ENCODE measurements around the gene RNF13. TPM values are rescaled to one million over a fixed set of nuclear protein-coding genes. Genes with fewer than 3 reads are reported as not detected.
"Not testable (repeated sequence)": the region's sequence is repeated elsewhere in the genome, so short reads cannot be mapped to it uniquely, and the experiment has no call there.

Gene RNF13
- total and polyA plus RNA-seq, 4 experiments from 2014 or later: 63.3 to 136 (median 98.7) TPM

DNA sequence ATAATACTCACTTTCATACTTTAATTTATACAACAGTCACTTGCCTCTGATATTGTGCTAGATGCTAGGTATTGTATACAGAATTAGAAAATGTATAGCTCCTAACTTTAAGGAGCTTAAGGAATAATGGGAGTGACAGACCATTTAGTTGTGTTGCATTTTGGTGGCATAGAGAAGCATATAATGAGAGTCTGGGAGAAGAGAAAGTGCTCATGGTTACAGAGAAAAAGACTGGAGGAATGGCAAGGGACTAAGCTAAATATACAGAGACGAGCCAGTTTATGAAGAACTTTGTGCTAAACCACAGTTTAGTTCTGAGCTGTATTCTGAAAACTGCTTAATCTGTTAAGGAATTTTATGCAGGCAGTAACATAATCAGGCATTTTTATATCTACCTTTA lies 6.4 kb downstream of the RNF13 start:
- Histone ChIP-seq H3K27me3 (ENCODE audit: insufficient read depth, low read length) (no peaks in the 10 kb centered on the region), H3K4me1 (ENCODE audit: insufficient read depth, low read length) (peaks cover 50% of the 10 kb centered on the region), H3K4me3 (ENCODE audit: low read length in 2 of 2) (no peak overlapping the region), H3K27ac (ENCODE audit: low read depth, low read length) (no peak overlapping the region), H3K9me3 (ENCODE audit: control insufficient read depth in 1 of 2, low read length in 2 of 2) (no peaks in the 10 kb centered on the region), H3K36me3 (ENCODE audit: insufficient read depth, low read length) (no peaks in the 10 kb centered on the region)
- ChIA-PET POLR2A (ENCODE audit: partially characterized antibody) (no interaction called here), CTCF (ENCODE audit: partially characterized antibody) (interaction anchor here (1.1 to 9.5 kb wide), 2 partner anchors 11 to 53 kb away, joined by 4 to 81 read pairs; no protein-coding TSS in a partner anchor)
- peak overlapping the region in 1 of 8 donors; percentile 1 for H3K4me3 Mint-ChIP-seq
- intact Hi-C loops (cut with micrococcal nuclease): loop anchor here (10.0 kb wide), 1 partner anchor 785 kb away; the partner anchor contains the start of gene SELENOT
- H3K4me1 Mint-ChIP-seq: peaks cover 48 to 89% (median 67%) of the 10 kb centered on the region in 4 donors
- H3K27ac Mint-ChIP-seq: no peak overlapping the region
- H3K27me3 Mint-ChIP-seq: no peaks in the 10 kb centered on the region
- no peak for DNase-seq
- H3K9me3 Mint-ChIP-seq: peaks cover 0 to 3% (median 0%) of the 10 kb centered on the region in 8 donors
- peaks cover 2 to 9% of the 10 kb centered on the region in 2 donors for H3K36me3 Mint-ChIP-seq

DNA sequence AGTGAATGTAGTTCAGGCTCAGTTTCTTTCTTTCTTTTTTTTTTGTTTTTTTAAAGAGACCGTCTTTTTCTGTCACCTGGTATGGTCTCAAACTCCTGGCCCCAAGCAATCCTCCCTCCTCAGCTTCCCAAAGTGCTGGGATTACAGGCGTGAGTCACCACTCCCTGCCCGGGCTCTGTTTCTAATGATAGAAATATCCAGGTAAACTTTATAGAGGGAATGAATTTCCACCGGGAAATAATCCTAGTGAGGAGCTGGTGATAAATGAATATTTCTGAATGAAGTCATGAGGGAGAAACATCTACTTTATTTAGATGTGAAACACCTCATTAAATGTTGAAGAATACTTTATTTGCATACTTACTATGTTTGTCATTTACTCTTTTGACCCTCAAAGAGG lies 7.2 kb downstream of the RNF13 start:
- no peak overlapping the region for H3K4me3 Mint-ChIP-seq
- no peak for DNase-seq
- ChIA-PET CTCF (ENCODE audit: partially characterized antibody) (interaction anchor here (9.5 kb wide), 1 partner anchor 12 kb away, joined by 81 read pairs; no protein-coding TSS in a partner anchor), POLR2A (ENCODE audit: partially characterized antibody) (no interaction called here)
- no peaks in the 10 kb centered on the region for H3K27me3 Mint-ChIP-seq
- Histone ChIP-seq H3K27ac (ENCODE audit: low read depth, low read length) (no peak overlapping the region), H3K27me3 (ENCODE audit: insufficient read depth, low read length) (no peaks in the 10 kb centered on the region), H3K4me1 (ENCODE audit: insufficient read depth, low read length) (peaks cover 42% of the 10 kb centered on the region), H3K36me3 (ENCODE audit: insufficient read depth, low read length) (no peaks in the 10 kb centered on the region), H3K9me3 (ENCODE audit: control insufficient read depth in 1 of 2, low read length in 2 of 2) (no peaks in the 10 kb centered on the region), H3K4me3 (ENCODE audit: low read length in 2 of 2) (no peak overlapping the region)
- H3K9me3 Mint-ChIP-seq: peaks cover 0 to 3% (median 0%) of the 10 kb centered on the region in 8 donors
- no peak overlapping the region for H3K27ac Mint-ChIP-seq
- H3K4me1 Mint-ChIP-seq: peaks cover 43 to 82% (median 61%) of the 10 kb centered on the region in 4 donors
- intact Hi-C loops (cut with micrococcal nuclease): no loop called here
- peaks cover 2 to 9% of the 10 kb centered on the region in 2 donors for H3K36me3 Mint-ChIP-seq

- Histone ChIP-seq H3K27me3 (ENCODE audit: insufficient read depth, low read length) (no peaks in the 10 kb centered on the region), H3K4me3 (ENCODE audit: low read length in 2 of 2) (no peak overlapping the region), H3K9me3 (ENCODE audit: control insufficient read depth in 1 of 2, low read length in 2 of 2) (peaks cover 0 to 11% of the 10 kb centered on the region in 2 donors), H3K36me3 (ENCODE audit: insufficient read depth, low read length) (no peaks in the 10 kb centered on the region), H3K4me1 (ENCODE audit: insufficient read depth, low read length) (peaks cover 5% of the 10 kb centered on the region), H3K27ac (ENCODE audit: low read depth, low read length) (no peak overlapping the region)
- intact Hi-C loops (cut with micrococcal nuclease): no loop called here
- ChIA-PET CTCF (ENCODE audit: partially characterized antibody) (interaction anchor here (9.5 kb wide), 1 partner anchor 19 kb away, joined by 81 read pairs; no protein-coding TSS in a partner anchor), POLR2A (ENCODE audit: partially characterized antibody) (no interaction called here)
- no peak for DNase-seq
- Mint-ChIP-seq H3K4me1 (peaks cover 25 to 43% (median 28%) of the 10 kb centered on the region in 4 donors), H3K9me3 (peaks cover 2 to 17% (median 14%) of the 10 kb centered on the region in 8 donors), H3K27ac (no peak overlapping the region), H3K36me3 (peaks cover 12 to 22% of the 10 kb centered on the region in 2 donors), H3K4me3 (no peak overlapping the region), H3K27me3 (no peaks in the 10 kb centered on the region)
Measured at GRCh38 chr3:149826636-149827035, 13.6 kb downstream of the RNF13 start.

- POLR2A ChIA-PET (ENCODE audit: partially characterized antibody): no interaction called here
- Mint-ChIP-seq H3K4me1 (peaks cover 18 to 30% (median 20%) of the 10 kb centered on the region in 4 donors), H3K27ac (no peak overlapping the region), H3K4me3 (peak overlapping the region in 1 of 8 donors; percentile 5), H3K36me3 (peaks cover 21 to 31% of the 10 kb centered on the region in 2 donors), H3K27me3 (no peaks in the 10 kb centered on the region), H3K9me3 (peaks cover 2 to 33% (median 29%) of the 10 kb centered on the region in 8 donors)
- intact Hi-C loops (cut with micrococcal nuclease): no loop called here
- peaks cover 5% of the 10 kb centered on the region for H3K4me1 ChIP-seq (ENCODE audit: insufficient read depth, low read length)
- no peaks in the 10 kb centered on the region for H3K27me3 ChIP-seq (ENCODE audit: insufficient read depth, low read length)
- no peaks in the 10 kb centered on the region for H3K36me3 ChIP-seq (ENCODE audit: insufficient read depth, low read length)
- no peak overlapping the region for H3K27ac ChIP-seq (ENCODE audit: low read depth, low read length)
- no peak overlapping the region for H3K4me3 ChIP-seq (ENCODE audit: low read length in 2 of 2)
- peaks cover 0 to 20% of the 10 kb centered on the region in 2 donors for H3K9me3 ChIP-seq (ENCODE audit: control insufficient read depth in 1 of 2, low read length in 2 of 2)
- CTCF ChIA-PET (ENCODE audit: partially characterized antibody): no interaction called here
- DNase-seq: peak in 1 of 5 donors; percentile 5
Measured at GRCh38 chr3:149828390-149828789, 15.4 kb downstream of the RNF13 start.

- peaks cover 12 to 27% (median 15%) of the 10 kb centered on the region in 4 donors for H3K4me1 Mint-ChIP-seq
- CTCF ChIA-PET (ENCODE audit: partially characterized antibody); H3K27me3 Mint-ChIP-seq; H3K36me3 ChIP-seq (ENCODE audit: insufficient read depth, low read length); H3K27ac Mint-ChIP-seq; H3K27ac ChIP-seq (ENCODE audit: low read depth, low read length); intact Hi-C loops (cut with micrococcal nuclease); H3K4me3 ChIP-seq (ENCODE audit: low read length in 2 of 2); DNase-seq; H3K27me3 ChIP-seq (ENCODE audit: insufficient read depth, low read length); POLR2A ChIA-PET (ENCODE audit: partially characterized antibody); H3K4me3 Mint-ChIP-seq; H3K4me1 ChIP-seq (ENCODE audit: insufficient read depth, low read length): not testable (repeated sequence)
- H3K36me3 Mint-ChIP-seq: peaks cover 20 to 27% of the 10 kb centered on the region in 2 donors
- peaks cover 0 to 44% (median 37%) of the 10 kb centered on the region in 8 donors for H3K9me3 Mint-ChIP-seq
- H3K9me3 ChIP-seq (ENCODE audit: control insufficient read depth in 1 of 2, low read length in 2 of 2): peaks cover 0 to 24% of the 10 kb centered on the region in 2 donors
Measured at GRCh38 chr3:149829631-149830030, 16.6 kb downstream of the RNF13 start.

DNA sequence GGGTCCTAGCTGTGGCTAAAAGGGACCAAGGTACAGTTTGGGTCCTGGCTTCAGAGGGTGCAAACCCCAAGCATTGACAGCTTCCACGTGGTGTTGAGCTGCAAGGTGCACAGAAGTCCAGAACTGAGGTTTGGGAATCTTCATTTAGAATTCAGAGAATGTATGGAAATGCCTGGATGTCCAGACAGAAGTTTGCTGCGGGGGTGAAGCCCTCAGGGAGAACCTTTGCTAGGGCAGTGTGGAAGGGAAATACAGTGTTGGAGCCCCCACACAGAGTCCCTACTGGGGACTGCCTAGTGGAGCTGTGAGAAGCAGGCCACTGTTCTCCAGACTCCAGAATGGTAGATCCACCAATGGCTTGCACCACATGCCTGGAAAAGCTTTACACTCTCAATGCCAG lies 17.9 kb downstream of the RNF13 start:
- DNase-seq: no peak
- Mint-ChIP-seq H3K27me3 (no peaks in the 10 kb centered on the region), H3K9me3 (peaks cover 0 to 54% (median 46%) of the 10 kb centered on the region in 8 donors), H3K36me3 (peaks cover 23 to 31% of the 10 kb centered on the region in 2 donors), H3K4me3 (no peak overlapping the region), H3K4me1 (peaks cover 6 to 27% (median 12%) of the 10 kb centered on the region in 4 donors), H3K27ac (no peak overlapping the region)
- Histone ChIP-seq H3K9me3 (ENCODE audit: control insufficient read depth in 1 of 2, low read length in 2 of 2) (peaks cover 0 to 24% of the 10 kb centered on the region in 2 donors), H3K4me1 (ENCODE audit: insufficient read depth, low read length) (no peaks in the 10 kb centered on the region), H3K27ac (ENCODE audit: low read depth, low read length) (no peak overlapping the region), H3K4me3 (ENCODE audit: low read length in 2 of 2) (no peak overlapping the region), H3K27me3 (ENCODE audit: insufficient read depth, low read length) (no peaks in the 10 kb centered on the region), H3K36me3 (ENCODE audit: insufficient read depth, low read length) (no peaks in the 10 kb centered on the region)
- POLR2A ChIA-PET (ENCODE audit: partially characterized antibody): no interaction called here
- CTCF ChIA-PET (ENCODE audit: partially characterized antibody): interaction anchor here (1.3 kb wide), 1 partner anchor 22 kb away, joined by 3 read pairs; no protein-coding TSS in a partner anchor
- intact Hi-C loops (cut with micrococcal nuclease): no loop called here

GRCh38 chr3:149831321-149831720 lies 18.3 kb downstream of the RNF13 start:
- no peaks in the 10 kb centered on the region for H3K36me3 ChIP-seq (ENCODE audit: insufficient read depth, low read length)
- Mint-ChIP-seq H3K4me1 (peaks cover 2 to 23% (median 8%) of the 10 kb centered on the region in 4 donors), H3K27me3 (no peaks in the 10 kb centered on the region), H3K4me3 (peak overlapping the region in 1 of 8 donors; percentile 48), H3K36me3 (peaks cover 23 to 35% of the 10 kb centered on the region in 2 donors), H3K9me3 (peaks cover 0 to 58% (median 48%) of the 10 kb centered on the region in 8 donors), H3K27ac (no peak overlapping the region)
- no peaks in the 10 kb centered on the region for H3K4me1 ChIP-seq (ENCODE audit: insufficient read depth, low read length)
- POLR2A ChIA-PET (ENCODE audit: partially characterized antibody): no interaction called here
- H3K4me3 ChIP-seq (ENCODE audit: low read length in 2 of 2): no peak overlapping the region
- H3K9me3 ChIP-seq (ENCODE audit: control insufficient read depth in 1 of 2, low read length in 2 of 2): peaks cover 0 to 24% of the 10 kb centered on the region in 2 donors
- CTCF ChIA-PET (ENCODE audit: partially characterized antibody): interaction anchor here (1.3 kb wide), 1 partner anchor 22 kb away, joined by 3 read pairs; no protein-coding TSS in a partner anchor
- no peak overlapping the region for H3K27ac ChIP-seq (ENCODE audit: low read depth, low read length)
- intact Hi-C loops (cut with micrococcal nuclease): no loop called here
- DNase-seq: no peak
- H3K27me3 ChIP-seq (ENCODE audit: insufficient read depth, low read length): no peaks in the 10 kb centered on the region

All from CD4-positive, alpha-beta memory T cell (primary cell).